Measurements from ENCODE around the gene ZNHIT6. TPM values are rescaled to one million over a fixed set of nuclear protein-coding genes. Genes with fewer than 3 reads are reported as not detected.

The ZNHIT6 gene
- polyA plus RNA-seq, 1 of the 3 experiments (the other 2 are of a cell fraction): 7.7 TPM

- ChIA-PET CTCF (no interaction called here), POLR2A (no interaction called here)
- Histone ChIP-seq H3K4me2 (no peak overlapping the region), H3F3A (replicated peaks; ENCODE audit: insufficient read depth) (peaks cover 20% of the 10 kb centered on the region), H3K27ac (ENCODE audit: low read depth in 2 of 2, low read length in 1 of 2) (no peak overlapping the region), H3K9me2 (no peaks in the 10 kb centered on the region), H3K9me3 (peaks cover 8% of the 10 kb centered on the region), H3K4me3 (ENCODE audit: low read depth in 2 of 2, low read length in 1 of 2) (no peak overlapping the region), H3K9ac (no peak overlapping the region), H2AFZ (ENCODE audit: low read depth) (no peak overlapping the region), H3K36me3 (replicated peaks in 1 of 2; ENCODE audit: control insufficient read depth in 1 of 2, insufficient read depth in 2 of 2, low read length in 1 of 2) (peaks cover 0 to 3% of the 10 kb centered on the region in 2 experiments), H3K79me2 (ENCODE audit: insufficient read depth) (no peaks in the 10 kb centered on the region), H3K27me3 (ENCODE audit: insufficient read depth) (no peaks in the 10 kb centered on the region), H4K20me1 (ENCODE audit: insufficient read depth) (no peaks in the 10 kb centered on the region), H3K4me1 (ENCODE audit: control insufficient read depth in 1 of 2, insufficient read depth in 2 of 2, low read depth in 1 of 2, low read length in 1 of 2) (peaks cover 0 to 19% of the 10 kb centered on the region in 2 experiments; a peak in 2 of 4 replicates)
- no peak for DNase-seq
- 85% methylated on average over 2 of the region's 3 CpGs for WGBS (ENCODE audit: low lambda C conversion rate)
- TF ChIP-seq MEF2A (IDR thresholded peaks at IDR 0.05; ENCODE audit: borderline replicate concordance, low read depth) (no peak), MXI1 (IDR thresholded peaks at IDR 0.05; ENCODE audit: low read depth, low read length) (no peak), CTCF (IDR thresholded peaks at IDR 0.05) (no peak), FOXM1 (IDR thresholded peaks at IDR 0.05; ENCODE audit: low read depth) (no peak)
- TF ChIP-seq, protein P1, sequence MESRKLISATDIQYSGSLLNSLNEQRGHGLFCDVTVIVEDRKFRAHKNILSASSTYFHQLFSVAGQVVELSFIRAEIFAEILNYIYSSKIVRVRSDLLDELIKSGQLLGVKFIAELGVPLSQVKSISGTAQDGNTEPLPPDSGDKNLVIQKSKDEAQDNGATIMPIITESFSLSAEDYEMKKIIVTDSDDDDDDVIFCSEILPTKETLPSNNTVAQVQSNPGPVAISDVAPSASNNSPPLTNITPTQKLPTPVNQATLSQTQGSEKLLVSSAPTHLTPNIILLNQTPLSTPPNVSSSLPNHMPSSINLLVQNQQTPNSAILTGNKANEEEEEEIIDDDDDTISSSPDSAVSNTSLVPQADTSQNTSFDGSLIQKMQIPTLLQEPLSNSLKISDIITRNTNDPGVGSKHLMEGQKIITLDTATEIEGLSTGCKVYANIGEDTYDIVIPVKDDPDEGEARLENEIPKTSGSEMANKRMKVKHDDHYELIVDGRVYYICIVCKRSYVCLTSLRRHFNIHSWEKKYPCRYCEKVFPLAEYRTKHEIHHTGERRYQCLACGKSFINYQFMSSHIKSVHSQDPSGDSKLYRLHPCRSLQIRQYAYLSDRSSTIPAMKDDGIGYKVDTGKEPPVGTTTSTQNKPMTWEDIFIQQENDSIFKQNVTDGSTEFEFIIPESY (IDR thresholded peaks at IDR 0.05; ENCODE audit: borderline replicate concordance, low read depth): no peak
These were observed 91.5 kb downstream of the ZNHIT6 start for GRCh38 chr1:85616736-85617135.

DNA sequence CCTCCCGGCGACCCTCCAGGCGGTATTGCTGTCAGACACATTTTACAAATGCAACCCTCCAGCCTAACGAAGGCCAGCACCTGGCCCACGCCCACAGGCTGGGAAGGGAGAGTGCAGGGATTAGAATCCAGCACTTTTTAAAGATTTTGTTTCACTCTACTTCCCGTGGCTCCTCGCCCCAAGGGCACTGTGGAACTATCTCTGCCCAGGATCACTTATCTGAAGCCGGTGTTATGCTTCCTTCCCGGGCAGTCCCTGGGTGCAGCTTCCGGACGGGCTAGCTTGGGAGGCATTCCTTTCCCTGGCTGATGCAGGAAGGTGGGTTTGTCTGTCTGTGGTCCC, 91.9 kb downstream of the ZNHIT6 start:
- no peaks in the 10 kb centered on the region for H3K27me3 ChIP-seq (ENCODE audit: insufficient read depth)
- no peak overlapping the region for H3K4me3 ChIP-seq (ENCODE audit: low read depth in 2 of 2, low read length in 1 of 2)
- H3K9ac ChIP-seq: no peak overlapping the region
- peaks cover 0 to 23% of the 10 kb centered on the region in 2 experiments; a peak in 2 of 4 replicates for H3K4me1 ChIP-seq (ENCODE audit: control insufficient read depth in 1 of 2, insufficient read depth in 2 of 2, low read depth in 1 of 2, low read length in 1 of 2)
- H3K79me2 ChIP-seq (ENCODE audit: insufficient read depth): no peaks in the 10 kb centered on the region
- no peak for DNase-seq
- H3K9me2 ChIP-seq: no peaks in the 10 kb centered on the region
- H3K4me2 ChIP-seq: no peak overlapping the region
- no peak for TF ChIP-seq PBX3 (IDR thresholded peaks at IDR 0.05)
- TF ChIP-seq NRF1 (IDR thresholded peaks at IDR 0.05; ENCODE audit: low read depth, low read length): no peak
- no peak for TF ChIP-seq JUND (IDR thresholded peaks at IDR 0.05)
- no peak for TF ChIP-seq NFIC (IDR thresholded peaks at IDR 0.05; ENCODE audit: borderline replicate concordance)
- TF ChIP-seq POLR2AphosphoS5 (IDR thresholded peaks at IDR 0.05; ENCODE audit: low read depth, low read length): no peak
- no peak for TF ChIP-seq MEF2A (IDR thresholded peaks at IDR 0.05; ENCODE audit: borderline replicate concordance, low read depth)
- TF ChIP-seq CTCF (IDR thresholded peaks at IDR 0.05): no peak
- TF ChIP-seq RAD21 (IDR thresholded peaks at IDR 0.05; ENCODE audit: low read length): no peak
- no peak for TF ChIP-seq YY1 (IDR thresholded peaks at IDR 0.05; ENCODE audit: low read depth)
- TF ChIP-seq SIN3A (IDR thresholded peaks at IDR 0.05; ENCODE audit: borderline replicate concordance, low read depth, low read length): no peak
- TF ChIP-seq FOSL2 (IDR thresholded peaks at IDR 0.05; ENCODE audit: borderline replicate concordance, low read depth): no peak
- TF ChIP-seq CHD2 (IDR thresholded peaks at IDR 0.05; ENCODE audit: low read length, partially characterized antibody): no peak
- no peak overlapping the region for H3K27ac ChIP-seq (ENCODE audit: low read depth in 2 of 2, low read length in 1 of 2)
- peaks cover 24% of the 10 kb centered on the region for H3F3A ChIP-seq (replicated peaks; ENCODE audit: insufficient read depth)
- WGBS (ENCODE audit: low lambda C conversion rate): 90% methylated on average over 9 of the region's 11 CpGs
- no peak overlapping the region for H2AFZ ChIP-seq (ENCODE audit: low read depth)
- ChIA-PET POLR2A (no interaction called here), CTCF (no interaction called here)
- H4K20me1 ChIP-seq (ENCODE audit: insufficient read depth): no peaks in the 10 kb centered on the region
- H3K9me3 ChIP-seq: peaks cover 4% of the 10 kb centered on the region; the same call in 1 of the 2 replicates
- no peaks in the 10 kb centered on the region for H3K36me3 ChIP-seq (replicated peaks in 1 of 2; ENCODE audit: control insufficient read depth in 1 of 2, insufficient read depth in 2 of 2, low read length in 1 of 2)

Measured in SK-N-SH (cell line).